ENCODE measurements around the gene CUTC. TPM values are rescaled to one million over a fixed set of nuclear protein-coding genes. Genes with fewer than 3 reads are reported as not detected.

CUTC gene
- total and polyA plus RNA-seq, 2 donors from 2014 or later = 16.5 to 19.1 TPM

- intact Hi-C loops (cut with DNase I) = no loop called here
- H3K9me3 ChIP-seq (ENCODE audit: control insufficient read depth in 2 of 3, insufficient read depth in 1 of 3, low read length in 3 of 3) = peaks cover 0 to 6% (median 3%) of the 10 kb centered on the region in 3 donors
- H3K27me3 ChIP-seq (ENCODE audit: control insufficient read depth, insufficient read depth, low read length) = no peaks in the 10 kb centered on the region
- no peaks in the 10 kb centered on the region for H3K4me1 ChIP-seq (ENCODE audit: control insufficient read depth in 2 of 3, insufficient read depth in 2 of 3, low read depth in 1 of 3, low read length in 3 of 3)
- DNase-seq = no peak
- no peak for TF ChIP-seq CTCF (IDR thresholded peaks at IDR 0.05; ENCODE audit: borderline replicate concordance, extremely low read depth, insufficient read depth)
- no peak overlapping the region for H3K9ac ChIP-seq (ENCODE audit: low read length in 3 of 3)
- no peak overlapping the region for H3K4me3 ChIP-seq (ENCODE audit: low read length in 3 of 3)
- H3K36me3 ChIP-seq (ENCODE audit: control insufficient read depth in 2 of 3, insufficient read depth in 3 of 3, low read length in 3 of 3) = peaks cover 13 to 45% (median 18%) of the 10 kb centered on the region in 3 donors
- no peak overlapping the region for H3K27ac ChIP-seq (ENCODE audit: low read depth in 2 of 2, low read length in 2 of 2)
- FAIRE-seq = no peak
Observed at GRCh38 chr10:99740933-99741559, 9.0 kb downstream of the CUTC start.

GRCh38 chr10:99742254-99742653, 10.2 kb downstream of the CUTC start:
- intact Hi-C loops (cut with DNase I) = no loop called here
- Histone ChIP-seq H3K36me3 (ENCODE audit: control insufficient read depth in 2 of 3, insufficient read depth in 3 of 3, low read length in 3 of 3) (peaks cover 16 to 50% (median 23%) of the 10 kb centered on the region in 3 donors), H3K27ac (ENCODE audit: low read depth in 2 of 2, low read length in 2 of 2) (no peak overlapping the region), H3K9me3 (ENCODE audit: control insufficient read depth in 2 of 3, insufficient read depth in 1 of 3, low read length in 3 of 3) (peaks cover 0 to 6% (median 3%) of the 10 kb centered on the region in 3 donors), H3K27me3 (ENCODE audit: control insufficient read depth, insufficient read depth, low read length) (no peaks in the 10 kb centered on the region), H3K4me3 (ENCODE audit: low read length in 3 of 3) (no peak overlapping the region), H3K9ac (ENCODE audit: low read length in 3 of 3) (no peak overlapping the region), H3K4me1 (ENCODE audit: control insufficient read depth in 2 of 3, insufficient read depth in 2 of 3, low read depth in 1 of 3, low read length in 3 of 3) (no peaks in the 10 kb centered on the region)
- DNase-seq (no peak), FAIRE-seq (no peak)
- no peak for TF ChIP-seq CTCF (IDR thresholded peaks at IDR 0.05; ENCODE audit: borderline replicate concordance, extremely low read depth, insufficient read depth)

- FAIRE-seq = no peak
Observed at GRCh38 chr10:99742701-99743100, 10.7 kb downstream of the CUTC start.

More at GRCh38 chr10:99742701-99743100, 10.7 kb downstream of the CUTC start:
- no peak for DNase-seq
- no peaks in the 10 kb centered on the region for H3K4me1 ChIP-seq (ENCODE audit: control insufficient read depth in 2 of 3, insufficient read depth in 2 of 3, low read depth in 1 of 3, low read length in 3 of 3)
- no peak for TF ChIP-seq CTCF (IDR thresholded peaks at IDR 0.05; ENCODE audit: borderline replicate concordance, extremely low read depth, insufficient read depth)
- H3K27me3 ChIP-seq (ENCODE audit: control insufficient read depth, insufficient read depth, low read length) = no peaks in the 10 kb centered on the region
- H3K36me3 ChIP-seq (ENCODE audit: control insufficient read depth in 2 of 3, insufficient read depth in 3 of 3, low read length in 3 of 3) = peaks cover 16 to 51% (median 23%) of the 10 kb centered on the region in 3 donors
- H3K9ac ChIP-seq (ENCODE audit: low read length in 3 of 3) = no peak overlapping the region
- no peak overlapping the region for H3K4me3 ChIP-seq (ENCODE audit: low read length in 3 of 3)
- H3K27ac ChIP-seq (ENCODE audit: low read depth in 2 of 2, low read length in 2 of 2) = no peak overlapping the region
- intact Hi-C loops (cut with DNase I) = no loop called here
- H3K9me3 ChIP-seq (ENCODE audit: control insufficient read depth in 2 of 3, insufficient read depth in 1 of 3, low read length in 3 of 3) = peaks cover 0 to 6% (median 3%) of the 10 kb centered on the region in 3 donors
